A549 (cell line): Measurements from ENCODE around the gene COX7C. TPM values are rescaled to one million over a fixed set of nuclear protein-coding genes. Genes with fewer than 3 reads are reported as not detected.

ENCODE experiments used
- ATAC-seq, 2 experiments: fragments of 200-7000 bp in 1 of 2; fragments of >200 bp in 1 of 2; cut with Nextera tagmentation in 1 of 2; cut with Tn5 transposase in 1 of 2; 3 replicates each; pipeline versions ENCODE4 v1.8.0 to v1.9.1; 2018 to 2020; ENCODE audit warnings: mild to moderate bottlenecking in 1 of 2, moderate library complexity in 1 of 2
- CTCF ChIA-PET: fragments of 300-600 bp; sonication (Branson Sonifier 250); formaldehyde crosslinking; extraction: SDS; loops from one replicate; lab custom pipeline; 2021; ENCODE audit warnings: antibody characterized with exemption, inconsistent platforms; lab: Yijun Ruan, JAX
- POLR2A ChIA-PET: fragments of 350-600 bp; formaldehyde crosslinking; extraction: SDS; loops from one replicate; lab custom pipeline; 2021; ENCODE audit warnings: antibody characterized with exemption, inconsistent platforms; lab: Yijun Ruan, JAX
- DNase-seq, 2 experiments: peaks; one replicate each; pipeline versions ENCODE4 v3.0.0 to v3.0.0-alpha.2; 2011 to 2016; ENCODE audit warnings: low read depth in 1 of 2, low spot score in 1 of 2
- FAIRE-seq: peaks from 2 replicates; lab custom pipeline; 2011; peaks lifted over from hg19 to GRCh38; lab: Jason Lieb, UNC
- H3K27ac ChIP-seq, 2 experiments: fragments of >200 bp; sonication (Bioruptor Twin); formaldehyde crosslinking; 3 replicates each; pipeline ENCODE4 v1.5.1; 2016 to 2017
- H3K4me1 ChIP-seq: fragments of >200 bp; sonication (Bioruptor Twin); formaldehyde crosslinking; 3 replicates; pipeline ENCODE4 v1.6.1; 2016
- H3K4me2 ChIP-seq: fragments of >200 bp; sonication (Bioruptor Twin); formaldehyde crosslinking; 3 replicates; pipeline ENCODE4 v1.6.1; 2016
- H3K4me3 ChIP-seq: fragments of >200 bp; sonication (Bioruptor Twin); formaldehyde crosslinking; 3 replicates; pipeline ENCODE4 v1.5.1; 2016
- H3K9me3 ChIP-seq: fragments of >200 bp; sonication (Bioruptor Twin); formaldehyde crosslinking; 3 replicates; pipeline ENCODE4 v1.6.1; 2016
- BHLHE40 ChIP-seq: IDR thresholded peaks from 2 replicates; pipeline ENCODE4 v1.6.1; 2012; ENCODE audit warnings: low read depth, low read length, inconsistent platforms
- CBX8 ChIP-seq: fragments of 200-600 bp; sonication (generic); IDR thresholded peaks from 2 replicates; pipeline ENCODE4 v1.6.1; 2016
- CHD2 ChIP-seq: fragments of 150-350 bp; IDR thresholded peaks from 2 replicates; pipeline ENCODE4 v1.6.1; 2014; ENCODE audit warnings: low read length; ENCODE audit not compliant: partially characterized antibody
- CTCF ChIP-seq: fragments of >200 bp; sonication (Bioruptor Twin); formaldehyde crosslinking; IDR thresholded peaks from 3 replicates; pipeline ENCODE4 v1.5.1; 2016
- ELK1 ChIP-seq: fragments of 150-350 bp; IDR thresholded peaks from 2 replicates; pipeline ENCODE4 v1.6.1; 2014; ENCODE audit warnings: low read depth, mild to moderate bottlenecking, low read length
- FOSB ChIP-seq: fragments of 250-450 bp; sonication (Bioruptor Pico); IDR thresholded peaks from 2 replicates; pipeline ENCODE4 v1.5.0; 2020; ENCODE audit warnings: mild to moderate bottlenecking, moderate library complexity
- FOSL2 ChIP-seq, 2 experiments: fragments of 450-650 bp in 1 of 2; fragments of >200 bp in 1 of 2; sonication (Bioruptor Twin) in 1 of 2; formaldehyde crosslinking; IDR thresholded peaks; 2 replicates each; pipeline versions ENCODE4 v1.5.0 to v1.6.1; 2016 to 2020; ENCODE audit warnings: mild to moderate bottlenecking in 1 of 2, moderate library complexity in 1 of 2
- GATA3 ChIP-seq: IDR thresholded peaks from 2 replicates; pipeline ENCODE4 v1.6.1; 2012; ENCODE audit warnings: borderline replicate concordance
- JUN ChIP-seq, 2 experiments: fragments of >200 bp; sonication (Bioruptor Twin); formaldehyde crosslinking; IDR thresholded peaks; 2 replicates in 1 of 2; 3 replicates in 1 of 2; pipeline ENCODE4 v1.6.1; 2016 to 2017
- JUNB ChIP-seq: fragments of >200 bp; sonication (Bioruptor Twin); formaldehyde crosslinking; IDR thresholded peaks from 2 replicates; pipeline ENCODE4 v1.6.1; 2016
- KDM1A ChIP-seq: fragments of 200-600 bp; sonication (generic); IDR thresholded peaks from 2 replicates; pipeline ENCODE4 v1.6.1; 2016; ENCODE audit warnings: low read depth, mild to moderate bottlenecking
- KDM5A ChIP-seq: fragments of 200-600 bp; sonication (generic); IDR thresholded peaks from 2 replicates; pipeline ENCODE4 v1.6.1; 2016; ENCODE audit warnings: antibody characterized with exemption, mild to moderate bottlenecking
- MAFK ChIP-seq: fragments of 450-650 bp; IDR thresholded peaks from 2 replicates; pipeline ENCODE4 v1.6.1; 2014; ENCODE audit not compliant: partially characterized antibody
- MAX ChIP-seq: IDR thresholded peaks from 2 replicates; pipeline ENCODE4 v1.6.1; 2012
- MYC ChIP-seq: IDR thresholded peaks from 2 replicates; pipeline ENCODE4 v1.6.1; 2012; ENCODE audit warnings: mild to moderate bottlenecking, inconsistent platforms, low read length, improper control_type of control experiment, borderline replicate concordance
- NFE2L2 ChIP-seq: fragments of 150-350 bp; conservative IDR thresholded peaks from 2 replicates; pipeline ENCODE4 v1.6.1; 2014; ENCODE audit warnings: low read length
- NR3C1 ChIP-seq: fragments of >200 bp; sonication (Bioruptor Twin); formaldehyde crosslinking; IDR thresholded peaks from 3 replicates; pipeline ENCODE4 v1.6.1; 2017
- PHF8 ChIP-seq: fragments of 200-600 bp; sonication (generic); IDR thresholded peaks from 2 replicates; pipeline ENCODE4 v1.6.1; 2016; ENCODE audit warnings: low read depth, mild to moderate bottlenecking, antibody characterized with exemption, moderate library complexity, borderline replicate concordance
- POLR2A ChIP-seq: IDR thresholded peaks from 2 replicates; pipeline ENCODE4 v1.6.1; 2012; ENCODE audit warnings: mild to moderate bottlenecking, low read length
- POLR2AphosphoS2 ChIP-seq: conservative IDR thresholded peaks from 2 replicates; pipeline ENCODE4 v1.6.1; 2012; ENCODE audit warnings: low read length, improper control_type of control experiment, inconsistent platforms
- RFX5 ChIP-seq: fragments of 450-650 bp; IDR thresholded peaks from 2 replicates; pipeline ENCODE4 v1.7.1; 2014; ENCODE audit warnings: antibody characterized with exemption, mild to moderate bottlenecking, moderate library complexity
- ZFP36 ChIP-seq: fragments of 450-650 bp; IDR thresholded peaks from 2 replicates; pipeline ENCODE4 v1.6.1; 2014; ENCODE audit warnings: borderline replicate concordance; ENCODE audit not compliant: partially characterized antibody
- ZNF302 ChIP-seq: fragments of 250-450 bp; sonication (Bioruptor Pico); IDR thresholded peaks from 2 replicates; pipeline ENCODE4 v1.9.0; 2021; ENCODE audit warnings: inconsistent platforms, mild to moderate bottlenecking, moderate library complexity
- WGBS: methylation state at CpG from one replicate; pipeline ENCODE4 v1.1.6; 2017; ENCODE audit errors: missing lambda C conversion rate; 5-methylcytosine and 5-hydroxymethylcytosine counted together
- polyA plus RNA-seq, 4 experiments: library from polyadenylated mRNA; depleted of rRNA in 3 of 4; stranded (reverse); fragments of >200 nt; fragmentation: RNase III in 1 of 4; extraction: RNeasy Plus Mini Kit Qiagen cat#74134 plus additional on column Dnase treatment in 1 of 4; gene quantifications; 2 replicates in 3 of 4; 3 replicates in 1 of 4; pipeline ENCODE4 v1.2.3, GENCODE V29; 2011 to 2017
- TF ChIP-seq, protein P1 (sequence below): IDR thresholded peaks from 2 replicates; pipeline ENCODE4 v1.6.1; 2012
- TF ChIP-seq, protein P2 (sequence below): IDR thresholded peaks from 2 replicates; pipeline ENCODE4 v1.6.1; 2012; ENCODE audit warnings: low read depth, borderline replicate concordance
- TF ChIP-seq, protein P3 (sequence below): fragments of 450-650 bp; IDR thresholded peaks from 2 replicates; pipeline ENCODE4 v1.6.1; 2014; ENCODE audit warnings: antibody characterized with exemption
- TF ChIP-seq, protein P4 (sequence below): fragments of >200 bp; sonication (Bioruptor Twin); formaldehyde crosslinking; IDR thresholded peaks from 3 replicates; pipeline ENCODE4 v1.6.1; 2016
- TF ChIP-seq, protein P5 (sequence below): fragments of >200 bp; sonication (Bioruptor Twin); formaldehyde crosslinking; IDR thresholded peaks from 2 replicates; pipeline ENCODE4 v1.6.1; 2016

COX7C gene
- polyA plus RNA-seq, 2 of the 4 experiments (the other 2 are of a cell fraction) = 842 to 1,182 TPM

DNA sequence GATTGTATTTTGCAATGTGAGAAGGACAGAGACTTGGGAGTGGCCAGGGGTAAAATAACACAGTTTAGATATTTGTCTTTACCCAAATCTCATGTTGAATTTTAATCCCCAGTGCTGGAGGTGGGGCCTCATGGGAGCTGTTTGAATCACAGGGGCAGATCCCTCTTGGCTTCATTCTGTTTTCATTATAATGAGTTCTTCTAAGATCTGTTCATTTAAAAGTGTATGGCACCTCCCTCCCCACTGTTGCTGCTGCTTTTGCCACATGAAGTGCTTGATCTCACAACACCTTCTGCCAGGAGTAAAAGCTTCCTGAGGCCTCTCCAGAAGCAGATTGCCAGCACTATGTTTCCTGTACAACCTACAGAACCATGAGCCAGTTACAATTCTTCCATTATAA is 28.1 kb downstream of the COX7C start:
- DNase-seq = no peak

GRCh38 chr5:86646671-86647070 is 28.9 kb downstream of the COX7C start:
- no peak for FAIRE-seq
- no peak for ATAC-seq
- Histone ChIP-seq H3K27ac (no peak overlapping the region), H3K9me3 (no peaks in the 10 kb centered on the region), H3K4me3 (no peak overlapping the region), H3K4me1 (no peaks in the 10 kb centered on the region), H3K4me2 (no peak overlapping the region)
- DNase-seq = no peak
- POLR2A ChIA-PET = no interaction called here
- TF ChIP-seq, protein P1, sequence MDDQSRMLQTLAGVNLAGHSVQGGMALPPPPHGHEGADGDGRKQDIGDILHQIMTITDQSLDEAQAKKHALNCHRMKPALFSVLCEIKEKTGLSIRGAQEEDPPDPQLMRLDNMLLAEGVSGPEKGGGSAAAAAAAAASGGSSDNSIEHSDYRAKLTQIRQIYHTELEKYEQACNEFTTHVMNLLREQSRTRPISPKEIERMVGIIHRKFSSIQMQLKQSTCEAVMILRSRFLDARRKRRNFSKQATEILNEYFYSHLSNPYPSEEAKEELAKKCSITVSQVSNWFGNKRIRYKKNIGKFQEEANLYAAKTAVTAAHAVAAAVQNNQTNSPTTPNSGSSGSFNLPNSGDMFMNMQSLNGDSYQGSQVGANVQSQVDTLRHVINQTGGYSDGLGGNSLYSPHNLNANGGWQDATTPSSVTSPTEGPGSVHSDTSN = no peak
- TF ChIP-seq NFE2L2 = no peak
- TF ChIP-seq ELK1 = no peak
- no peak for TF ChIP-seq GATA3
- TF ChIP-seq POLR2AphosphoS2 = no peak
- TF ChIP-seq MAX = no peak
- no peak for TF ChIP-seq BHLHE40
- no peak for TF ChIP-seq ZNF302 (CRISPR knock-in tag)
- TF ChIP-seq PHF8 = no peak
- TF ChIP-seq CBX8 = no peak
- TF ChIP-seq, protein P2, sequence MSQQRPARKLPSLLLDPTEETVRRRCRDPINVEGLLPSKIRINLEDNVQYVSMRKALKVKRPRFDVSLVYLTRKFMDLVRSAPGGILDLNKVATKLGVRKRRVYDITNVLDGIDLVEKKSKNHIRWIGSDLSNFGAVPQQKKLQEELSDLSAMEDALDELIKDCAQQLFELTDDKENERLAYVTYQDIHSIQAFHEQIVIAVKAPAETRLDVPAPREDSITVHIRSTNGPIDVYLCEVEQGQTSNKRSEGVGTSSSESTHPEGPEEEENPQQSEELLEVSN = no peak
- TF ChIP-seq KDM1A = no peak
- 30% methylated on average over 1 of the region's 1 CpG for WGBS
- CTCF ChIA-PET = no interaction called here

More for the DNA sequence above, 28.1 kb downstream of the COX7C start:
- FAIRE-seq (no peak), ATAC-seq (no peak)
- ChIA-PET CTCF (no interaction called here), POLR2A (no interaction called here)
- Histone ChIP-seq H3K4me2 (no peak overlapping the region), H3K27ac (no peak overlapping the region), H3K4me1 (no peaks in the 10 kb centered on the region), H3K4me3 (no peak overlapping the region), H3K9me3 (no peaks in the 10 kb centered on the region)
- no peak for TF ChIP-seq ZFP36
- TF ChIP-seq PHF8 = no peak
- no peak for TF ChIP-seq NR3C1
- TF ChIP-seq MAFK = no peak
- TF ChIP-seq, protein P3, sequence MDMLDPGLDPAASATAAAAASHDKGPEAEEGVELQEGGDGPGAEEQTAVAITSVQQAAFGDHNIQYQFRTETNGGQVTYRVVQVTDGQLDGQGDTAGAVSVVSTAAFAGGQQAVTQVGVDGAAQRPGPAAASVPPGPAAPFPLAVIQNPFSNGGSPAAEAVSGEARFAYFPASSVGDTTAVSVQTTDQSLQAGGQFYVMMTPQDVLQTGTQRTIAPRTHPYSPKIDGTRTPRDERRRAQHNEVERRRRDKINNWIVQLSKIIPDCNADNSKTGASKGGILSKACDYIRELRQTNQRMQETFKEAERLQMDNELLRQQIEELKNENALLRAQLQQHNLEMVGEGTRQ = no peak
- no peak for TF ChIP-seq MYC
- TF ChIP-seq RFX5 = no peak

GRCh38 chr5:86649832-86650505 is 32.2 kb downstream of the COX7C start:
- Histone ChIP-seq H3K4me2 (no peak overlapping the region), H3K4me1 (no peaks in the 10 kb centered on the region), H3K27ac (no peak overlapping the region), H3K4me3 (no peak overlapping the region), H3K9me3 (no peaks in the 10 kb centered on the region)
- WGBS = 21% methylated on average over 3 of the region's 3 CpGs
- DNase-seq (no peak), ATAC-seq (no peak), FAIRE-seq (no peak)
- POLR2A ChIA-PET = no interaction called here
- TF ChIP-seq, protein P4, sequence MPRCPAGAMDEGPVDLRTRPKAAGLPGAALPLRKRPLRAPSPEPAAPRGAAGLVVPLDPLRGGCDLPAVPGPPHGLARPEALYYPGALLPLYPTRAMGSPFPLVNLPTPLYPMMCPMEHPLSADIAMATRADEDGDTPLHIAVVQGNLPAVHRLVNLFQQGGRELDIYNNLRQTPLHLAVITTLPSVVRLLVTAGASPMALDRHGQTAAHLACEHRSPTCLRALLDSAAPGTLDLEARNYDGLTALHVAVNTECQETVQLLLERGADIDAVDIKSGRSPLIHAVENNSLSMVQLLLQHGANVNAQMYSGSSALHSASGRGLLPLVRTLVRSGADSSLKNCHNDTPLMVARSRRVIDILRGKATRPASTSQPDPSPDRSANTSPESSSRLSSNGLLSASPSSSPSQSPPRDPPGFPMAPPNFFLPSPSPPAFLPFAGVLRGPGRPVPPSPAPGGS = no peak
- TF ChIP-seq JUNB (no peak), KDM5A (no peak), JUN (IDR thresholded peaks at IDR 0.05) (no peak), RFX5 (no peak), NFE2L2 (no peak), FOSB (CRISPR knock-in tag) (no peak), FOSL2 (IDR thresholded peaks at IDR 0.05) (no peak), FOSL2 (CRISPR knock-in tag; IDR thresholded peaks at IDR 0.05) (no peak), MAFK (no peak), POLR2AphosphoS2 (no peak), CTCF (no peak), CHD2 (no peak), POLR2A (no peak)
- TF ChIP-seq, protein P5, sequence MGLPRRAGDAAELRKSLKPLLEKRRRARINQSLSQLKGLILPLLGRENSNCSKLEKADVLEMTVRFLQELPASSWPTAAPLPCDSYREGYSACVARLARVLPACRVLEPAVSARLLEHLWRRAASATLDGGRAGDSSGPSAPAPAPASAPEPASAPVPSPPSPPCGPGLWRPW = no peak
- CTCF ChIA-PET = no interaction called here
